ENCODE results near the gene JAG2.

The JAG2 gene

DNA sequence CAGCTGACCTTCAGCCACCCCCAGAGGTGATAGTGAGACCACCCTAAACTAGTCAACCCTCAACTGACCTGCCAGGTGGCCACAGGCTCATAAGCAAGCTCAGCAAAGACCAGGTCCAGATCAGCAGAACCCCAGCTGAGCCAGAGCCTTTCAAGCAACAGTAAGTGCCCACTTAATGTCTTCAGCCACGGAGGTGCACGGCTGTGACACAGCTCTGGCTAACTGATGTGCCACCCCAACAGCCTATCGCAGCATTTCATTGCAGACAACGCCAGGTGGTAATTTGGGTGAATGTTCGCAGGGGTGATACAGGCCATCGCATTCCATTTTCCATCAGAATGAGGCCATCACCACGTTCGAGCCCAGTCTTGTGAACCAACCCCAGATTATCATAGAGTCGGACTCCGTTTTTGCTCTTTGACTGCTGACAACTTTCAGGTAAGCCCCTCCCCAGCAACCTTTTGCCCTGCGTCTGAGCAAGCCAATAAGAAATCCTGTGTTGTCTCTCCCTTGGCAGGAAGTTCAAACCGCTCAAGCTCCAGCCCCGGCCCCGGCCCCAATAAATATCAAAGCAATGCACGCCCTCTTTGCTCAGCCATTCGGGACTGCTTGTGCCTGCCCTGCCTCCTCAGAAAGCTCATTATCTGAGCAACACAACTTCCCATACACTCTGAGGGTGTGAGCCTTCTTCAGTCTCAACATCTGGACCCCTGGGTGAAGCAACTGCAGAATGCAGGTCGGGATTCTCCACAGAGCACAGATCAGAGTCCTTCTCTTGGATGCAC is 44.4 kb downstream of the JAG2 start:
- Histone ChIP-seq H3K27ac (replicated peaks) (no peak overlapping the region), H3K27me3 (ENCODE audit: insufficient read depth, poor library complexity, severe bottlenecking) (peaks cover 9% of the 10 kb centered on the region), H3K4me3 (replicated peaks; ENCODE audit: insufficient read depth, low read length) (no peak overlapping the region)
- no peak for DNase-seq (ENCODE audit: low read depth in 1 of 2, low spot score in 1 of 2)
- no peak for TF ChIP-seq POLR2AphosphoS5 (IDR thresholded peaks at IDR 0.05; ENCODE audit: low read depth)
- TF ChIP-seq, protein P1, sequence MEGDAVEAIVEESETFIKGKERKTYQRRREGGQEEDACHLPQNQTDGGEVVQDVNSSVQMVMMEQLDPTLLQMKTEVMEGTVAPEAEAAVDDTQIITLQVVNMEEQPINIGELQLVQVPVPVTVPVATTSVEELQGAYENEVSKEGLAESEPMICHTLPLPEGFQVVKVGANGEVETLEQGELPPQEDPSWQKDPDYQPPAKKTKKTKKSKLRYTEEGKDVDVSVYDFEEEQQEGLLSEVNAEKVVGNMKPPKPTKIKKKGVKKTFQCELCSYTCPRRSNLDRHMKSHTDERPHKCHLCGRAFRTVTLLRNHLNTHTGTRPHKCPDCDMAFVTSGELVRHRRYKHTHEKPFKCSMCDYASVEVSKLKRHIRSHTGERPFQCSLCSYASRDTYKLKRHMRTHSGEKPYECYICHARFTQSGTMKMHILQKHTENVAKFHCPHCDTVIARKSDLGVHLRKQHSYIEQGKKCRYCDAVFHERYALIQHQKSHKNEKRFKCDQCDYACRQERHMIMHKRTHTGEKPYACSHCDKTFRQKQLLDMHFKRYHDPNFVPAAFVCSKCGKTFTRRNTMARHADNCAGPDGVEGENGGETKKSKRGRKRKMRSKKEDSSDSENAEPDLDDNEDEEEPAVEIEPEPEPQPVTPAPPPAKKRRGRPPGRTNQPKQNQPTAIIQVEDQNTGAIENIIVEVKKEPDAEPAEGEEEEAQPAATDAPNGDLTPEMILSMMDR (IDR thresholded peaks at IDR 0.05; ENCODE audit: insufficient read depth, low read length): no peak
- TF ChIP-seq GABPA (IDR thresholded peaks at IDR 0.05; ENCODE audit: low read depth): no peak
- TF ChIP-seq SPI1 (IDR thresholded peaks at IDR 0.05; ENCODE audit: borderline replicate concordance, low read depth): no peak
- TF ChIP-seq, protein P2, sequence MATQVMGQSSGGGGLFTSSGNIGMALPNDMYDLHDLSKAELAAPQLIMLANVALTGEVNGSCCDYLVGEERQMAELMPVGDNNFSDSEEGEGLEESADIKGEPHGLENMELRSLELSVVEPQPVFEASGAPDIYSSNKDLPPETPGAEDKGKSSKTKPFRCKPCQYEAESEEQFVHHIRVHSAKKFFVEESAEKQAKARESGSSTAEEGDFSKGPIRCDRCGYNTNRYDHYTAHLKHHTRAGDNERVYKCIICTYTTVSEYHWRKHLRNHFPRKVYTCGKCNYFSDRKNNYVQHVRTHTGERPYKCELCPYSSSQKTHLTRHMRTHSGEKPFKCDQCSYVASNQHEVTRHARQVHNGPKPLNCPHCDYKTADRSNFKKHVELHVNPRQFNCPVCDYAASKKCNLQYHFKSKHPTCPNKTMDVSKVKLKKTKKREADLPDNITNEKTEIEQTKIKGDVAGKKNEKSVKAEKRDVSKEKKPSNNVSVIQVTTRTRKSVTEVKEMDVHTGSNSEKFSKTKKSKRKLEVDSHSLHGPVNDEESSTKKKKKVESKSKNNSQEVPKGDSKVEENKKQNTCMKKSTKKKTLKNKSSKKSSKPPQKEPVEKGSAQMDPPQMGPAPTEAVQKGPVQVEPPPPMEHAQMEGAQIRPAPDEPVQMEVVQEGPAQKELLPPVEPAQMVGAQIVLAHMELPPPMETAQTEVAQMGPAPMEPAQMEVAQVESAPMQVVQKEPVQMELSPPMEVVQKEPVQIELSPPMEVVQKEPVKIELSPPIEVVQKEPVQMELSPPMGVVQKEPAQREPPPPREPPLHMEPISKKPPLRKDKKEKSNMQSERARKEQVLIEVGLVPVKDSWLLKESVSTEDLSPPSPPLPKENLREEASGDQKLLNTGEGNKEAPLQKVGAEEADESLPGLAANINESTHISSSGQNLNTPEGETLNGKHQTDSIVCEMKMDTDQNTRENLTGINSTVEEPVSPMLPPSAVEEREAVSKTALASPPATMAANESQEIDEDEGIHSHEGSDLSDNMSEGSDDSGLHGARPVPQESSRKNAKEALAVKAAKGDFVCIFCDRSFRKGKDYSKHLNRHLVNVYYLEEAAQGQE (IDR thresholded peaks at IDR 0.05; ENCODE audit: insufficient replicate concordance, low read depth): no peak

DNA sequence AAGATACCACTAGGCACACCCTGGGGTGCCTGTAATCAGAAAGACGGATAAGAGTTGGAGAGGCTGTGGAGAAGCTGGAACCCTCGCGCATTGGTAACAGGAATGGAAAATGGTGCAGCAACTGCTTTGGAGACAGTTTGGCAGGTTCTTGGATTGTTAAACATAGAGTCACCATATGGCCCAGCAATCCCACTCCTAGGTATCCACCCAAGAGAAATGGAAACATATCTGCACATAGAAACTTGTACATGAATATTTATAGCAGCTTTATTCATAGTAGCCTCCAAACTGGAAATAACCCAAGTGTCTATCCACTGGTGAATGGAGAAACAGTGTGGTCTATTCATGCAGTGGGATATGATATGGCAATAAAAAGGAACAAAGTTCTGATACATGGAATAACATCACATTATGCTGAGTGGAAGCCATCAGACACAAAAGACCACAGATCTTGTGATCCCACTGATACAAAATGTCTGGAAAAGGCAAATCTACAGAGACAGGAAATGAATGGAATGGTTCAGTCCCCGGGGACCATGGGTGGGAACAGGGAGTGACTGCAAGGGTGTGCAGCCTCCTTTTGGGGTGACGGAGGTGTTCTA is 45.4 kb downstream of the JAG2 start:
- TF ChIP-seq SPI1 (IDR thresholded peaks at IDR 0.05; ENCODE audit: borderline replicate concordance, low read depth) (no peak), POLR2AphosphoS5 (IDR thresholded peaks at IDR 0.05; ENCODE audit: low read depth) (no peak), GABPA (IDR thresholded peaks at IDR 0.05; ENCODE audit: low read depth) (no peak)
- TF ChIP-seq, protein P1 (IDR thresholded peaks at IDR 0.05; ENCODE audit: insufficient read depth, low read length): no peak
- TF ChIP-seq, protein P2 (IDR thresholded peaks at IDR 0.05; ENCODE audit: insufficient replicate concordance, low read depth): no peak
- peaks cover 11% of the 10 kb centered on the region for H3K27me3 ChIP-seq (ENCODE audit: insufficient read depth, poor library complexity, severe bottlenecking)
- H3K4me3 ChIP-seq (replicated peaks; ENCODE audit: insufficient read depth, low read length): no peak overlapping the region
- no peak overlapping the region for H3K27ac ChIP-seq (replicated peaks)
- no peak for DNase-seq (ENCODE audit: low read depth in 1 of 2, low spot score in 1 of 2)

DNA sequence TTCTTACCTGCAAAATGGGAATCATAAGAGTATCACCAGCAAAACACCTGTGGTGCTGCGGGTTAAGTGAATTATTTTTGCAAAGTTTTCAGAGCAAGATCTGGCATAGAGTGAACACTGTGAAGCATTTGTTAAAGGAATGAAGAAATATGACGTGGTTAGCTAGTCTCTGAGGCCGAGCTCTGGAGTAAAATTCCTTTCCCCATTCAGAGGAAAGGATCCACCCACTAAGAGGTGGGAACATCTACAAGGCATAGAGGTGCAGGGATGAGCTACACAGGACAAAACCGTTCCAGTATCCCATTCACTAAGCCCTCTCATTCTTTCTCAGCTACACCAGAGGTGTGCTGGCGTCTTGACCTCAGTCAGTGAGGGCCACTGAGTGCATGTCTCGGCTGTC is 48.5 kb downstream of the JAG2 start:
- DNase-seq (ENCODE audit: low read depth in 1 of 2, low spot score in 1 of 2): no peak
- TF ChIP-seq, protein P1 (IDR thresholded peaks at IDR 0.05; ENCODE audit: insufficient read depth, low read length): no peak
- TF ChIP-seq, protein P2 (IDR thresholded peaks at IDR 0.05; ENCODE audit: insufficient replicate concordance, low read depth): no peak
- TF ChIP-seq SPI1 (IDR thresholded peaks at IDR 0.05; ENCODE audit: borderline replicate concordance, low read depth) (no peak), GABPA (IDR thresholded peaks at IDR 0.05; ENCODE audit: low read depth) (no peak), POLR2AphosphoS5 (IDR thresholded peaks at IDR 0.05; ENCODE audit: low read depth) (no peak)
- no peak overlapping the region for H3K27ac ChIP-seq (replicated peaks)
- H3K27me3 ChIP-seq (ENCODE audit: insufficient read depth, poor library complexity, severe bottlenecking): peaks cover 13% of the 10 kb centered on the region
- no peak overlapping the region for H3K4me3 ChIP-seq (replicated peaks; ENCODE audit: insufficient read depth, low read length)

All from HL-60 (cell line).